IgD-negative memory B cell (primary cell): ENCODE results near the gene S100A9. TPM values are rescaled to one million over a fixed set of nuclear protein-coding genes. Genes with fewer than 3 reads are reported as not detected.

Source experiments
- polyA plus RNA-seq: library from polyadenylated mRNA; unstranded; fragments of 300-500 nt; fragmentation: Illumina TruSeq; gene quantifications from one replicate; pipeline ENCODE4 v1.2.3, GENCODE V29; 2021

Gene S100A9
- polyA plus RNA-seq, 1 donor from 2014 or later: 44.6 TPM

Other genes starting within 250 kb of the S100A9 start
- not detected for gene SPRR2F, start 244.3 kb upstream of the S100A9 start, polyA plus RNA-seq
- gene SPRR2G, start 207.0 kb upstream of the S100A9 start, polyA plus RNA-seq: not detected
- not detected for gene LELP1, start 154.4 kb upstream of the S100A9 start, polyA plus RNA-seq
- gene PRR9, start 140.3 kb upstream of the S100A9 start, polyA plus RNA-seq: not detected
- gene LORICRIN, start 98.2 kb upstream of the S100A9 start, polyA plus RNA-seq: not detected
- gene PGLYRP3, start 44.9 kb upstream of the S100A9 start, polyA plus RNA-seq: not detected
- gene PGLYRP4, start 9.0 kb upstream of the S100A9 start, polyA plus RNA-seq: not detected
- gene S100A12, start 17.8 kb downstream of the S100A9 start, polyA plus RNA-seq: 0.97 TPM
- 28.0 TPM for gene S100A8, start 33.2 kb downstream of the S100A9 start, polyA plus RNA-seq
- gene S100A7A, start 58.7 kb downstream of the S100A9 start, polyA plus RNA-seq: not detected
- gene S100A7, start 102.8 kb downstream of the S100A9 start, polyA plus RNA-seq: not detected
- 397 TPM for gene S100A6, start 178.1 kb downstream of the S100A9 start, polyA plus RNA-seq
- gene S100A5, start 183.1 kb downstream of the S100A9 start, polyA plus RNA-seq: 1.4 TPM
- 524 TPM for gene S100A4, start 188.0 kb downstream of the S100A9 start, polyA plus RNA-seq
- gene S100A3, start 191.4 kb downstream of the S100A9 start, polyA plus RNA-seq: not detected
- not detected for gene S100A2, start 208.0 kb downstream of the S100A9 start, polyA plus RNA-seq